Measurements from ENCODE around the gene MVP. TPM values are rescaled to one million over a fixed set of nuclear protein-coding genes. Genes with fewer than 3 reads are reported as not detected.

MVP gene
- total RNA-seq, 1 experiment from 2014 or later: 303 TPM

DNA sequence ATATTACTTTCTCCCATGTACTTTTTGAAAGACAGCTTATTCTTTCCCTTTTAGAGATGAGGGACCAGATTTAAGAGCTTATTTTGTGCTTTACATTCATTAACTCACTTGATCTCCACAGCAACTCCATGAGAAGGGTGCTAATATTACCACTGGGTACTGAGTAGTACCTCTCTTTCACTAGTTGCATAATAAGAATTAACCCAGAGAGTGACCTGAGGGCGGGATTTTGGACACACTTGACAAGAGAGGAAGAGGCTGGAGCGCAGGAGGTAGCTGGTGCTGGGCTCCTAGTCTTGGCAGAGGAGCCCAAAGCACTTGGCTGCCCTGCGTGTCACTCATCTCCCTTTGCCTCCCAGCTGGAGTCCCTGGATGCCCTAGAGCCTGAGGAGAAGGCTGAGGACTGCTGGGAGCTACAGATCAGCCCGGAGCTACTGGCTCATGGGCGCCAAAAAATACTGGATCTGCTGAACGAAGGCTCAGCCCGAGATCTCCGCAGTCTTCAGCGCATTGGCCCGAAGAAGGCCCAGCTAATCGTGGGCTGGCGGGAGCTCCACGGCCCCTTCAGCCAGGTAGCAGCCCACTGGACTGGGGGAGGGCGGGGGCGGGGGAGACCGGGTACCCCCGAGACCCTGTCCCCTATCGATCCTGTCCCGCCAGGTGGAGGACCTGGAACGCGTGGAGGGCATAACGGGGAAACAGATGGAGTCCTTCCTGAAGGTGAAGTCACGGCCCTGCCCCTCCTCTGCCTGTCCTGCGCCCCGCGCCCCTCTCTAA, 15.6 kb upstream of the MVP start:
- no peak for DNase-seq (ENCODE audit: low read depth)

DNA sequence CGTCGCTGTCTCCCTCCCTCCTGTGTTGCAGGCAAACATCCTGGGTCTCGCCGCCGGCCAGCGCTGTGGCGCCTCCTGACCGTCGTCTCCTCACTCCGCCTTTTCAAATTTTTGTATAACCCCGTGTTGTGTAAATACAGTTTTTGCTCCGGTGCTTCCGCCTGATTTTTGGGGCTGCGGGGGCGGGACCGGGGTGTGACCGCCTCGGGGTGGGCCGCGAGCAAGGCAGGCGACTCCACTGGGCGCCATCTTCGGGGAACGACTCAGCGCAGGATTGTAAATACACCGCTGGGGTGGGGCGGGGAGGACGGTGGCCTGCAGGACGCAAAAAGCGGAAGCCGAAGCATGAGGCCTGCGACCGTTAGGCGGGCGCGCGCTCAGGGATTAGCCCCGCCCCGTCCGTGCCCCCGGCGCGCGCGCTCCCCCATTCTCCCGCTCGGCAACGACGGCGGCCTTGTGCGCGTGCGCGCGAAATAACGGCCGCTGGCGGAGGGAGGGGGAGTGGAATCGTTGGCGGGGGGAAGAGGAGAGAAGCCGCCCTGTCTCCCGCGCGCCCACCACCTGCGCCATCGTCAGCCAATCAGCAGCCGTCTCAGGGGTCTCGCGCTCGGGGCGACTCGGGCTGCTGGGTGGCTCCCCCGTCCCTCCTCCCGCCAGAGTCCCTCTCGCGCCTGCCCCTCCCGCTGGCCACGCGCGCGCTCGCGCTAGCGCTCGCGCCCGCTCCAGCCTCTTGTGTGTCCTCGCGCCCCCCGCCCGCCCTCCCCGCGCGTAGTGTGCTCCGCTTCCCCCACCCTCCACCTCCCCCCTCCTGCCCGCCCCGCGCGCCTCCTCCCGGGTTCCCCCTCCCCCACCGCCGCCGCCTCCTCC, 14.8 kb upstream of the MVP start:
- peak; percentile 95 for DNase-seq (ENCODE audit: low read depth)

DNA sequence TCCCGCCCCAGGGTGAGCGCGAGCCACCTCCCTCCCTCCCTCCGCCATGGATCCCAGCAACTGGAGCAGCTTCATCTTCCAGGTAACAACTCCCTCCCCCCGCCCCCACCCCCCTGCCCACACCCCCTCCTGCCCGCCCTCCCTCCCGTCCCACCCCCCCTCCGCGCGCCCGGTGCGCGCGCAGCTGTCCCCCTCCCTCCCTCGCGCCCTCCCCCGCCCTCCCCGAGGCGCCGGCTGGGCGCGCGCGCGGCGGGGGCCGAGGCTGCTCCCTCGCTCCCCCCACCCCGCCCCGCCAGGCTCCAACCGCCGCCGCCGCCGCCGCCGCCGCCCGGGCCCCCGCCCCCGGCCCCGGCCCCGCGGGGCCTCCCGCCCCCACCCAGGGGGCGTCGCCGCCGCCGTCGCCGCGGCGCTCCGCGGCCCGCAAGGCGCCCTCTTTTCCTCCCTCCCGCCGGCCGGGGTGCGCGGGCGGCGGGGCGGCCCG, 14.1 kb upstream of the MVP start, which contains the start of gene MAZ:
Gene MAZ (plus strand): TSS at position 431 of the 481 bp plus-strand sequence. CDS start 173 bp downstream, outside the sequence.
- DNase-seq (ENCODE audit: low read depth): no peak

DNA sequence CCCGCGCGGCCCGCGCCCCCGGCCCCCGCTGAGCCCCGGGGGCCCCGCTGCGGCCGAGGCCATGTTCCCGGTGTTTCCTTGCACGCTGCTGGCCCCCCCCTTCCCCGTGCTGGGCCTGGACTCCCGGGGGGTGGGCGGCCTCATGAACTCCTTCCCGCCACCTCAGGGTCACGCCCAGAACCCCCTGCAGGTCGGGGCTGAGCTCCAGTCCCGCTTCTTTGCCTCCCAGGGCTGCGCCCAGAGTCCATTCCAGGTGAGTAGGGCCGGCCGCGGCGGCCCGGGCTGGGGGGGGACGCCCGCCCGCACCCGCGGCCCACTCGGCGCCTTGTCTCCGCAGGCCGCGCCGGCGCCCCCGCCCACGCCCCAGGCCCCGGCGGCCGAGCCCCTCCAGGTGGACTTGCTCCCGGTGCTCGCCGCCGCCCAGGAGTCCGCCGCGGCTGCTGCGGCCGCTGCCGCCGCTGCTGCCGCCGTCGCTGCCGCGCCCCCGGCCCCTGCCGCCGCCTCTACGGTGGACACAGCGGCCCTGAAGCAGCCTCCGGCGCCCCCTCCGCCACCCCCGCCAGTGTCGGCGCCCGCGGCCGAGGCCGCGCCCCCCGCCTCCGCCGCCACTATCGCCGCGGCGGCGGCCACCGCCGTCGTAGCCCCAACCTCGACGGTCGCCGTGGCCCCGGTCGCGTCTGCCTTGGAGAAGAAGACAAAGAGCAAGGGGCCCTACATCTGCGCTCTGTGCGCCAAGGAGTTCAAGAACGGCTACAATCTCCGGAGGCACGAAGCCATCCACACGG, 13.4 kb upstream of the MVP start:
- peak; percentile 66 for DNase-seq (ENCODE audit: low read depth)

DNA sequence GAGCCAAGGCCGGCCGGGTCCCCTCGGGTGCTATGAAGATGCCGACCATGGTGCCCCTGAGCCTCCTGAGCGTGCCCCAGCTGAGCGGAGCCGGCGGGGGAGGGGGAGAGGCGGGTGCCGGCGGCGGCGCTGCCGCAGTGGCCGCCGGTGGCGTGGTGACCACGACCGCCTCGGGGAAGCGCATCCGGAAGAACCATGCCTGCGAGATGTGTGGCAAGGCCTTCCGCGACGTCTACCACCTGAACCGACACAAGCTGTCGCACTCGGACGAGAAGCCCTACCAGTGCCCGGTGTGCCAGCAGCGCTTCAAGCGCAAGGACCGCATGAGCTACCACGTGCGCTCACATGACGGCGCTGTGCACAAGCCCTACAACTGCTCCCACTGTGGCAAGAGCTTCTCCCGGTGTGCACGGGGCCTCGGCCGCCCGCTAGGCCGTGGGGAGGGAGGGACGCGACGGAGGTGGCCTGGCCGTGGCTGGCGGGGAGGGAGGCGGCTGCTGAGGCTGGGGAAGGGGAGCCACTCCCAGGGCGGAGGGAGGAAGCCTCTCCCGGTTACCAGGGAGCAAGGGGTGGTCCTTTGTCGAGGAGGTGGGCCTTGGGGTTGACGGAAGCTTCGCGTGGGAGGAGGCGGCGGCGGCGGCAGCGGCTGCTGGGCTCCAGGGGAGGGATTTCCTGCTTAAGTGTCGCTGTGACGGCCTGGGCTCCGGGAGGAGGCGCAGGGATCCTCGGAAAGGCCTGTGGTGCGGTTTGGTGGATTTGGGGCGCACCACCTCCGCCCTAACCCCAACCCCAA, 12.6 kb upstream of the MVP start:
- DNase-seq (ENCODE audit: low read depth): peak; percentile 90

DNA sequence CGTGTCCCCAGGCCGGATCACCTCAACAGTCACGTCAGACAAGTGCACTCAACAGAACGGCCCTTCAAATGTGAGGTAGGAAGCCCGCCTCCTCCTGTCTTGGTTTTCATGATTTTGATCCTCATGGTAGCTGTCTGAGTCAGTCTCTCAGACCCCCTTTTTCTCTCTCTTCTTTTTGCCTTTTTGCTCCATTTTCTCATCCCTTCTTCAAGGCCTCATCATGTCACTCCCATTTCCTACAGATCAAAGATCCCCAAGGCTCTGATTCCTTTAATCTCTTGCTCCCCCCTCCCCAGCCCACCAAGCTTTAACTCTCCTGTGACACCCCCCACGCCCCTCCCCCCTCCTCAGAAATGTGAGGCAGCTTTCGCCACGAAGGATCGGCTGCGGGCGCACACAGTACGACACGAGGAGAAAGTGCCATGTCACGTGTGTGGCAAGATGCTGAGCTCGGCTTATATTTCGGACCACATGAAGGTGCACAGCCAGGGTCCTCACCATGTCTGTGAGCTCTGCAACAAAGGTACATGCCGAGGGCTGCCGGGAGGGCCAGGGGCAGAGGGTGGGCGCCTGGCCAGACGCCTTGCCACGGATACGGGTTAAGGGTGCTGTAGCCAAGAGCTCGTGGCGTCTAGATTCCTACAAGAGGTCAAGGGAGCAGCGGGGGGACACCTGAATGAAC, 11.9 kb upstream of the MVP start:
- DNase-seq (ENCODE audit: low read depth): no peak

DNA sequence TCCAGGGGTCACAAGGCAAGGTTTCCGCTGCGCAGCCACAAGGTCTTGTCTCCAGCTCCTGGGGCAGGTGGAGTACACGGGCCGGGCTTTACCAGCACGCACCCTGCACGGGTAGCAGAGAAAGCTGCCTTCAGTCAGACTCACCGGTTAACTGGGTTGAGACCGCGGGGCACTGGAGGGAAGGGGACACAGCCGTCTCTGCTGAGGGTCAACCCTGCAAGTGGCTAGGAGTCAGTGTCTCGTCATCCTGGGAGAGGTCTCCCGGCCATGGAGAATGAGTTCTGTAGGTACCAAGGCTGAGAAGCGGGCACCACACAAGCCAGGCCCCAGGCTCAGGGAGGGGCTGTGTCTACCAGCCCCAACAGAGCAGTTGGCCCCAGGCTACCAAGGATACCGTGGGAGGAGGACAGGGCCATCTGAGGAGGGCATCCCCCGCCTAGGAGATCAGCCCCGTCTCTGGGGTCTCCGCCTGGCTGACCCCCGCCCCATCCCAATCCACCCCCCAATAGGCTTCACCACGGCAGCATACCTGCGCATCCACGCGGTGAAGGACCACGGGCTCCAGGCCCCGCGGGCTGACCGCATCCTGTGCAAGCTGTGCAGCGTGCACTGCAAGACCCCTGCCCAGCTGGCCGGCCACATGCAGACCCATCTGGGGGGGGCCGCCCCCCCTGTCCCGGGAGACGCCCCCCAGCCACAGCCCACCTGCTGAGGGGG, 11.1 kb upstream of the MVP start:
- no peak for DNase-seq (ENCODE audit: low read depth)

DNA sequence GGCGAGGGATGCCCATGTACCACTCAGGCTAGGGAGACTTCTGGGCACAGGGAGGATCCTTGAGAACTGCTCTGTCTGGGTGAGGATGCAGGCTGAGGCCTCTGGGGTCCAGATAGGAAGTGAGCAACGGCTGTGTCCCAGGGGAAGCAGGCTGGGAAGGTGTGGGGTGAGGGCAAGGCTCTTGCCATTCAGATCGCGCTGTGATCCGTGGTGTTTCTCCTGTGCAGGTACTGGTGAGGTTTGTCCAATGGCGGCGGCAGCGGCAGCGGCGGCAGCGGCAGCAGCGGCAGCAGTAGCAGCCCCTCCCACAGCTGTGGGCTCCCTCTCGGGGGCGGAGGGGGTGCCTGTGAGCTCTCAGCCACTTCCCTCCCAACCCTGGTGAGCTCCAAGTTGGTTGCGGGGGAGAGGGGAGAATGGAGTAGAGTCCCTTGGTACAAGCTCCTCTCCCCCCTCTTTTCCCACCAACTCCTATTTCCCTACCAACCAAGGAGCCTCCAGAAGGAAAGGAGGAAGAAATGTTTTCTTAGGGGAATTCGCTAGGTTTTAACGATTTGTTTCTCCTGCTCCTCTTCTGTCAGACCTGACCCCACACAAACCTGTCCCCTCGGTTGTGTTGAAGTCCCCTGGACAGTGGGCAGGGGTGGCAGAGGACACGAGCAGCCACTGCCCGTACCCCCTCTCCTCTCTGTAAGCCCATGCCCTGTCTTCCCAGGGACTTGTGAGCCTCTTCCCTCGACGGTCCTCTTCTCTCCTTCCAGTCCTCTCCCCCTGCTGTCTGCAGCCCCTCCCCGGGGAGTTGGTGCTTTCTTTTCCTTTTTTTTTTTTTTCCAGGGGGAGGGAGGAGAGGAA, 10.2 kb upstream of the MVP start:
- no peak for DNase-seq (ENCODE audit: low read depth)

DNA sequence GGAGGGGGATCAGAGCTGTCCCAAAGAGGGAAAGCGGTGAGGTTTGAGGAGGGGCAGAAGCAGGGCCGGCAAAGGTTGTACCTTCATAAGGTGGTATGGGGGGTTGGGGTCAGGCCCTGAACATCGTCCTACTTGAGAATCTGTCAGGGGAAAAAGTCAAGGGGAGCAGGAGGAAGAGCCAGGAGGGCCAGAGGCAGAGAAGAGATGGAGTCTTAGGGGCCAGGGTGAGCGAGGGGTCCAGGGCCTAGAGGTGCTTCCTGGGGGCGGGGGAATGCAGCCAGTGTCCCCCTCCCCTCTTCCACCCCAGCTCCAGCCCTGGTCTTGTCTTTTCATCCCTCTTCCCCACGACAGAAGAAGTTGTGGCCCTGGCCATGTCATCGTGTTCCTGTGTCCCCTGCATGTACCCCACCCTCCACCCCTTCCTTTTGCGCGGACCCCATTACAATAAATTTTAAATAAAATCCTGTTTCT, 9.5 kb upstream of the MVP start:
- DNase-seq (ENCODE audit: low read depth): no peak

DNA sequence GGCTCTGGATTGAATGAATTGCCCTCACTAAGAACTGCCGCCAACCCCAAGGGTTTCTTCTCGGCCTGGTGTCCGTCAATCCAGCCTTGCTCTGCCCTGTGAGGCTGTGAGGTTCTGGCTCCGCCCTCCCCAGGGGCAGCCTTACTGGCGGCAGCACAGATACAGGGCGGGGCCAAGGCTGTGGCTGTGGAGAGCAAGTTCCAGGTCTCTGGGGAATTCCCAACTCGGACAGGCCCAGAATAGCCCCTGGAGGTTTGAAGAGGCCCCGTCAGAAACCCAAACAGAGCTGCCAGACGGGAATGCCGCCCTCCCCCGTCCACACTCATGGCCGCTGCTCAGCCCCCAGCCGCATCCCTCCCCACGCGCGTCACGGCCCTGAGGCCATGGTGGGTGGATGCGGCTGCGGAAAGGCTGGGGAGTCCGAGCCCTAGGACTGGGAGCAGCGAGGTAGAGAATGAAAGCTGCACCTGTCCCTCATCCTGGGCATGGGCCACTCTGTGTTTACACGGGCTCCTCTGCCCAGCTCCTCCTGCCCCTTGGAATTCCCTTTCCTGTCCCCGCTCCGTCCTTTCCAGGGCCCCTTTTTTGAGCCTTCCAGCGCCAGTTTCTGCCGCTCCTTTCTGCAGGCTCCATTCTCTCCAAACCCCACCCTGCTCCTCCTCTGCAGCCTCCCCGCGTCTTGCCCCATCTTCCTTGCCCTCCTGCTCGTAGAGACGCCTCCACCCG, 8.9 kb upstream of the MVP start:
- peak; percentile 97 for DNase-seq (ENCODE audit: low read depth)

DNA sequence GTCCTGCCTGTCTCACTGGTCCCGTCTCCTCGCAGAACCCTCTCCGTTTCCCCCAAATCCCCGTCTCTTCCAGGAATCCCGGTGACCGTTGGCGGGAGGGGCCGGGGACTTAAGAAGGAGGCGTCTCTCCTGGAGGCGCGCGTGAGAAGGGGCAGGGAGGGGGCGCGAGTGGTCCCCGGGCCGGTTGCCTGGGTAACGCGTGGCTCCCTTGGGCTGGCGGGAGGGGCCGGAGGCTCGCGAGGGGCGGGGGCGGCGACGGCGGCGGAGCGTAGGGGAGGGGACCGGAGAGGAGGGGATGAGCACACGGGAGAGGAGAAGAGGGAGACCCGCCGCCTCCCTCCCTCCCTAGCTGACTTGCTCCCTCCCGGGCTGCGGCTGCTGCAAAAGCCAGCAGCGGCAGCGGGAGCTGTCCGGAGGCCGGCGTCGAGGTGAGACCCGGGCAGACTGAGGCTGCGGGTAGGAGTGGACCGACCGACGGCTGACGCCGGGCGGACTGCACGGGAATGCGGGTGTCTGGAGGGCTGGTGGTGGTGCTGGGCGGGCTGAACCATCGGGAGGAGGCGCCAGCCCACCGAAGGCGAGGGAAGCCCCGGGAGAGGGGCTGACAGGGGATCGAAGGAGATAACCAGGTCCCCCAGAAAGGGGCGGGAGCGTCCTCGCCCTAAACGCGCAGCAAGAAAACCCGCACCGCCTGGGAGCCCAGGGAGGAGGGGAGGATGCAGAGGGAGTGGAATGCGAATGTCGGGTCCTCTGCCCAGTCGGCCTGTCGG, 8.2 kb upstream of the MVP start, which contains the start of gene PRRT2:
Gene PRRT2 (plus strand): TSS at position 298 of the 770 bp plus-strand sequence. CDS start 862 bp downstream, outside the sequence.
- DNase-seq (ENCODE audit: low read depth): peak; percentile 37

DNA sequence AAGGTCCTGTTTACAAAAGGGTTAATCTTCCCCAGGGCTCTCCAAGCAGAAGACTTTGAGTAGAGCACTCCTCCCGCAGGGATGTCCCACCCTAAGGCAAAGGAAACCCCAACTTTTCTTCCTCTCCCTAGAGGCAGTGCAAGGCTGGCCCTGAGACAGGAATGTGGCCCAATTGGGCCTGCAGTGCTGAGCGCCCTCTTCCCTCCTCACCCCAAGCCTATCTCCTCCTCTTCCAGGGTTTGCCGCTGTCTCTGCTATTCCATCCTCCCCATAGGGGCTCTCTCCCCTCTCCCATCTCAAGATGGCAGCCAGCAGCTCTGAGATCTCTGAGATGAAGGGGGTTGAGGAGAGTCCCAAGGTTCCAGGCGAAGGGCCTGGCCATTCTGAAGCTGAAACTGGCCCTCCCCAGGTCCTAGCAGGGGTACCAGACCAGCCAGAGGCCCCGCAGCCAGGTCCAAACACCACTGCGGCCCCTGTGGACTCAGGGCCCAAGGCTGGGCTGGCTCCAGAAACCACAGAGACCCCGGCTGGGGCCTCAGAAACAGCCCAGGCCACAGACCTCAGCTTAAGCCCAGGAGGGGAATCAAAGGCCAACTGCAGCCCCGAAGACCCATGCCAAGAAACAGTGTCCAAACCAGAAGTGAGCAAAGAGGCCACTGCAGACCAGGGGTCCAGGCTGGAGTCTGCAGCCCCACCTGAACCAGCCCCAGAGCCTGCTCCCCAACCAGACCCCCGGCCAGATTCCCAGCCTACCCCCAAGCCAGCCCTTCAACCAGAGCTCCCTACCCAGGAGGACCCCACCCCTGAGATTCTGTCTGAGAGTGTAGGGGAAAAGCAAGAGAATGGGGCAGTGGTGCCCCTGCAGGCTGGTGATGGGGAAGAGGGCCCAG, 7.3 kb upstream of the MVP start:
- DNase-seq (ENCODE audit: low read depth): no peak

DNA sequence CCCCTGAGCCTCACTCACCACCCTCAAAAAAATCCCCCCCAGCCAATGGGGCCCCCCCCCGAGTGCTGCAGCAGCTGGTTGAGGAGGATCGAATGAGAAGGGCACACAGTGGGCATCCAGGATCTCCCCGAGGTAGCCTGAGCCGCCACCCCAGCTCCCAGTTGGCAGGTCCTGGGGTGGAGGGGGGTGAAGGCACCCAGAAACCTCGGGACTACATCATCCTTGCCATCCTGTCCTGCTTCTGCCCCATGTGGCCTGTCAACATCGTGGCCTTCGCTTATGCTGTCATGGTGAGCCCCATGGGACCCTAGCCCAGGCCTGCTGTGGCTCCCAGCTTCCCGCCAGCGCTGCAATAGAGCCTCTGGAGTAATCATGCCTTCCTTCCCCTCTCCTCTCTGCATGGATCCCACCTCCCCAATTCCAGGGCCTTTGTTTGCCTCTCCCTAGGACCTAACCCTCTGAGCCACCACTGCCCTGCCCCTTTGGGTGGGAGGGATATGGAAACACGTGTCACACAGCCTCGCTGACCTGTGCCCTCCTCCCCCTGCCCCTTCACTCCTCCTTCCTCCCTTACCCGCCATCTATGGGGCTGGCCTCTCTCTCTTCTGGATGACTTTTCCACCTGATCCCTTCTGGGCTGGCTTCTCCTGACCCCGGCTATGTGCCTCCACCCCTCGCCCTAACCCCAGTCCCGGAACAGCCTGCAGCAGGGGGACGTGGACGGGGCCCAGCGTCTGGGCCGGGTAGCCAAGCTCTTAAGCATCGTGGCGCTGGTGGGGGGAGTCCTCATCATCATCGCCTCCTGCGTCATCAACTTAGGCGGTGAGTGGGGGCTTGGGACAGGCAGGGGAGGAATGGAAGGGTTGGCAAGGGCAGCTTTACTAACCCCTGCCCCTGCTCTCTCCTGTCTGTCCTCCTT, 6.4 kb upstream of the MVP start:
- no peak for DNase-seq (ENCODE audit: low read depth)

DNA sequence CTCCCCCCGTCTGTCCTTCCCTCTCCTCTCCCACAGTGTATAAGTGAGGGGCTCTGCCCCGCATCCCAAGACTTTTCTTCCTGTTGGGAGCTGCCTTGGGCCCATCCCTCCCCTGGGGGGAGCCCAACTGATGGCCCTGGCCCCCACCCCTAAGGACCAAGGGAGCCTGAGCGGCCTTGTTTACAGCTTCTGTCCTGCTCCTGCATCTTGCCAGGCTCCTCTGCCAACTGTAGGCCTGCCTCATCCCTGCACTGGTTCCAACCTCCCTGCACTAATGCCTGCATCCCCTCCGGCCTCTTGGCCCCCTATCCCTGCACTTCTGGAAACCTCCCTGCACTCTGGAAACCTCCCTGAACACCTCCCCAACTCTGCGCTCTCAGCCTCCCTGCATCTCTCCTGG, 5.7 kb upstream of the MVP start:
- DNase-seq (ENCODE audit: low read depth): no peak

Measured in LHCN-M2 (cell line).